CD4-positive, alpha-beta T cell treated with Interleukin-1 beta for 1 hour (primary cell): ENCODE data around the gene GDAP1L1.

Experiments used
- DNase-seq, 2 donors: peaks; one replicate each; pipeline ENCODE4 v3.0.0-alpha.2; 2020 to 2022

The GDAP1L1 gene

GRCh38 chr20:44247131-44247571 is at the start of gene GDAP1L1:
Gene GDAP1L1, plus strand, starts transcription at chr20:44247308. Its CDS starts 27 bp downstream, at chr20:44247335.
- no peak for DNase-seq

DNA sequence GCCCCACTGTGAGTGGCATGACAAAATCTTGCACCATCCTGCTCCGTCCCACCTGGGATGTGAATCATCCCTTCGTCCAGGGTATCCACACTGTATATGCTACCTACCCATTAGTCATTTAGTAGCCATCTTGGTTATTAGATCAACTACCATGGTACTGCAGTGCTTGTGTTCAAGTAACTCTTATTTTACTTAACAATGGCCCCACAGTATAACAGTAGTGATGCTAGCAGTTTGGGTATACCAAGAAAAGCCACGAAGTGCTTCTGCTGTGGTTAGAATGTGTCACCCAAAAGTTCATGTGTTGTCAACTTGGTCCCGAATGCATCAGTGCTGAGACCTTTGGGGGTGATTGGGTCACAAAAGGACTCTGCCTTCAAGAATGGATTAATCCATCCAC is 48.2 kb upstream of the GDAP1L1 start:
- no peak for DNase-seq

DNA sequence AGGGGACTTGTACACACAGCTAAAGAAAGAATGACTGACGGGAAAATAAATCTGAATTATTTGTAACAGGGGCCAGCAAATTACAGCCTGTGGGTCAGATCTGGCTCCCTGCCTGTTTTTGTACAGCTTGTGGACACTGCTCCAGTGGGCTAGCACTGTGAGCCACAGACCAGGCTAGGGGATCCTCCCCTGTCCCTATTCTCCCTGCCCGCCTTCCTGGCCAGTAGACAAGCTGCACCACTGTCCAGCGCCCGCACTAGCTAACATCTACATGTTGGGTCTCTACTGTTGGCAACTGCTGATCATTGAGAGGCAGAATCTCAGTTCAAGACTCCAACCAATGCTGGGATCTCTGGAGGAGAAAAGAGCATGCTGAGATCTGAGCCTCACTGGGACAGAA is 47.2 kb upstream of the GDAP1L1 start:
- DNase-seq: no peak

- no peak for DNase-seq
Observed at GRCh38 chr20:44200371-44200770, 46.7 kb upstream of the GDAP1L1 start.

DNA sequence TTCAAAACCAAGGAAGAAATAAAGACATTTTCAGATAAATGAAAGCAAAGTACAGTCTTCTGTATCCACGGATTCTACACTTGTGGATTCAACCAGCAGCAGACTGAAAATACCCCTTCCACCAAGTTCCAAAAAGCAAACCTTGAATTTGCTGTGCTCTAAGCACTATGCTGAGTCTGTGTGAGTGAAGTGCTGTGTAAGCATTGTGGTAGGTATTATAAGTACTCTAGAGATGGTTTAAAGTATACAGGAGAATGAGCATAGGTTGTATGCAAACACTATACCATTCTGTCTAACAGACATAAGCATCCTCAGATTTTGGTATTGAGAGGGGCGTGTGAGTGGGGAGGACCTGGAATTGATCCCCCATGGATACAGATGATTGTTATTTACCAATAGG is 46.1 kb upstream of the GDAP1L1 start:
- DNase-seq: no peak

GRCh38 chr20:44203161-44203560 is 43.9 kb upstream of the GDAP1L1 start:
- no peak for DNase-seq

DNA sequence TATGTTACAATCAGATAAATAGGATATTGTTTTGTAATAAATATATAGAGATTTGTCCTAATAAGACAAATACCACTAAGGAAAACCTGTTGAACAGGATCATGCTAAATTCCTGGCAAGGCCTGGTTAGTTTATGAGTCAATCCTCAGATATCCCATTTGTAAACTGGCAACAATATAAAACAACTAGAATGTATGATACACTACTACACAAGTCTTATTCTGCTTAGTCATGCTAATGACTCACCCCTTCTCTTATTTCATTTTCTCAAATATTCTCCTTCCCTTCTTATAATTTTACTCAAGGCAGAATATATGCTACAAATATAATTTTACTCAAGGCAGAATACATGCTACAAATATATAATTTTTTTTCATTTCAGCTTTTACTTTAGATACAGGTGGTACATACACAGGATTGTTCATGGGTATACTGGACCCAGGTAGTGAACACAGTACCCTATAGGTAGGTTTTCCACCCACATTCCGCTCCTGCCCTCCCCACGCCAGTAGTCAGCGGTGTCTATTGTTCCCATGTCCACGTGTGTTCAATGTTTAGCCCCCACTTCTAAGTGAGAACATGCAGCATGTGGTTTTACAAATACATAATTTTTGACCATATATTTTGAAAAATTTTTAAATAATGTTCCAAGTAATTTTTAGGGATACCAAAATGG is 42.8 kb upstream of the GDAP1L1 start:
- no peak for DNase-seq

DNA sequence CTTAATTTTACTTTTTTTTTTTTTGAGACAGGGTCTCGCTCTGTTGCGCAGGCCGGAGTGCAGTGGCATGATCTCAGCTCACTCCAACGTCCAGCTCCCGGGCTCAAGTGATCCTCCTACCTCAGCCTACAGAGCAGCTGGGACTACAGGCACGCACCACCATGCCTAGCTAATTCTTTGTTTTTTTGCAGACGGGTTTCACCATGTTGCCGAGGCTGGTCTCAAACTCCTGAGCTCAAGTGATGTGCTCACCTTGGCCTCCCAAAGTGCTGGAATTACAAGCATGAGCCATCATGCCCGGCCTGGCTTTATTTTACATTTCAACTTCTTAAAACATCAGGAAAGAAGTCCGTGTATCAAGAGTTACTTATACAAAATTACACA is 42.3 kb upstream of the GDAP1L1 start:
- no peak for DNase-seq

- DNase-seq: no peak
Observed at GRCh38 chr20:44206132-44206531, 41.0 kb upstream of the GDAP1L1 start.

GRCh38 chr20:44207126-44207723 is 39.9 kb upstream of the GDAP1L1 start:
- no peak for DNase-seq

GRCh38 chr20:44208165-44208564 is 38.9 kb upstream of the GDAP1L1 start:
- no peak for DNase-seq

GRCh38 chr20:44208770-44209169 is 38.3 kb upstream of the GDAP1L1 start:
- no peak for DNase-seq

GRCh38 chr20:44209686-44210405 is 37.3 kb upstream of the GDAP1L1 start:
- no peak for DNase-seq

GRCh38 chr20:44210406-44211176 is 36.5 kb upstream of the GDAP1L1 start, which contains the start of gene OSER1:
Gene OSER1, minus strand, starts transcription at chr20:44210771. Its CDS starts 3,814 bp downstream, at chr20:44206957.
- peak; percentile 98 for DNase-seq

- DNase-seq: peak; percentile 12 to 23
Observed at GRCh38 chr20:44211177-44212039, 35.7 kb upstream of the GDAP1L1 start.

DNA sequence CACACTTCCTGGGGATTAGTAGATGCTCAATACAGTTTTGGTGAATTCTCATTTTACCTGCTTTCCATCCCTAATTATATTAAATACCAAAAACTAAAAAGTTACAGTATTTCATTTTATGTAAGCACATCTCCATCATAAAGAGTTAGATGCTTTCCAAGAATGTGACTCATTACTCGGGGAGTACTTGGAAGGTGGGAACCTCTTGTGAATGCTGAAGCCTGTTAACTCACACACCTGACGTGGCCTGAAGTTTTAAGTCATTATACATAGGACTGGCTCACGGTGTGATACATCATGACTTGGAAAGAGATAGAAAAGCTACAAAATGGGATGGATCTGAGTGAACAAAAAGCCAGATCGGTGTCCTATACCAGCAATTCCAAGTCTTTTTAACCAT is 34.3 kb upstream of the GDAP1L1 start:
- no peak for DNase-seq

GRCh38 chr20:44215125-44215524 is 32.0 kb upstream of the GDAP1L1 start:
- DNase-seq: peak; percentile 77 to 79

DNA sequence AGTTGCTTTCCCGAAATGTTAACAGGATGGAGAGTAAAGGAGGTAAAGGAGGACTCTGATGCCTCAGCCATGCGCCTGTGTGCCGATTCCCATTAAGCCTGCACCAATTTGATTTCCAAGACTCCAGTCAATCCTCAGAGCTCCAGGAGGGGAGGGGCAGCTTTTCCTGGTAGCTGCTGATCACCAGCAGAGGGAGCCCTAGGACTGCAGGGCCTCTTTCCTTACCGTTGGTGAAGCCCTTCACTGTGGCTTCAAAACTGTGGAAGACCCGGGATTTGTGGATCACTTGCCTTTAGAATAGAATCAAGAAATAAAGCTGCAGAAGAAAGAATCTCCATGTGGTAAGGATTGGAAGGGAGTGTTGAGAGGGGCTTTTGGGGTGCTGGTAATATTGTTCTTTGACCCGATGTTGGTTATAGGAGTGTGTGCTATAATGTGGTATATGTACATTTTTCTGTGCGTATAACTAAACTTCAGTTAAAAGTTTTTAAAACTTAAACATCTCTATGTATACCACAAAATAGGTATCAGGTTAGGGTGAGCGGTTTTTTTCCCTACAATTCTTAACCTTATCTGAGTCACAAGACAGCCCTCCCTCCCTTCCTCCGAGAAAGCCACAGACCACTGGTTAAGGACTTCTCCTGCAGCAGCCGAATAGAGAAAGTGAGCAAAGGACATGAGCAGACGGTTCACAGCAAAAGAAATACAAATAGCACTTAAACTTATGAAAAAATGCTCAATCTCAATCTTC is 29.6 kb upstream of the GDAP1L1 start:
- DNase-seq: peak; percentile 68 to 76

- peak; percentile 30 to 40 for DNase-seq
Observed at GRCh38 chr20:44218446-44218845, 28.7 kb upstream of the GDAP1L1 start.

DNA sequence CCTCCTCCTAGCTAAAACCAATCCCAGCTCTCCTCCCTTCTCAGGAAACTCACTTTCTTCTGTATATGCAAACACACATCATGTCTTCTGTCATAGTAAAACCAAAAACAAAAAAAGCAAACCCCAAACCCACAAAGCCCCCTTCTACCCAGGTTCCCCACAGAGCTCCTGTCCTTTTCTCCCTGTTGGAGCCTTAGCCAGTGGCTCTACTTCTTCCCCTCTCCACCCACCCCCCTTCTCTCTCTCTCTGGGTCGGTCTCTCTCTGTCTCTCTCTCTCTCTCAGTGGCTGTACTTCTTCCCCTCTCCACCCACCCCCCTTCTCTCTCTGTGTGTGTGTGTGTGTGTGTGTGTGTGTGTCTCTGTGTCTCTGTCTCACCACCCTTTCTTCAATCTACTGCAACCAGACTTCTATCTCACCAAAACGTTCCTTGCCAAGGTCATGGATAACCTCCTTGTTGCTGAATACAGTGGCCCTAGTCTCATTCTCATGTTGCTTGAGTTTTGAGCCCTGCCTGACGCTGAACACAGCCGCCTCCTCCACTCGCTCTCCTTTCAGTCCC is 27.9 kb upstream of the GDAP1L1 start:
- peak in 1 of 2 donors; percentile 35 for DNase-seq

DNA sequence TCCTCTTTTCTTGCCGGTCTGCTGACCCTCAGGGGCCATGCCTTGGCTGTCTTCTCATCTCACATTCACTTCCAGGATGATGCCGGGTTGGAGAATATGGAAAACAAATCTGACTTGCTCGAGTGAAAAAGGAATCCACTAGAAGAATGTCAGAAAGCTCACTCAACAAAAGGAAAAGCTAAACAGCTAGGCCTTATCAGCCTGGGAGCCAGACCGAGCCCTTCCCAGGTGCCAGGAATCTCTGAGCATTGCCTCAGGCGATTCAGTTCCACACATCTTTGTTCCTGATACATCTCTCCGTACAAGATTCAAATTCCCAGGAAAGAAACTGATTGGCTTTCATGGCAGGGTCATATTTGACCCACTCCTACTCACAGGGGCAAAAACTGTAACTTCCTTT is 27.3 kb upstream of the GDAP1L1 start:
- no peak for DNase-seq
